ENCODE data around the gene NTRK2.

DNA sequence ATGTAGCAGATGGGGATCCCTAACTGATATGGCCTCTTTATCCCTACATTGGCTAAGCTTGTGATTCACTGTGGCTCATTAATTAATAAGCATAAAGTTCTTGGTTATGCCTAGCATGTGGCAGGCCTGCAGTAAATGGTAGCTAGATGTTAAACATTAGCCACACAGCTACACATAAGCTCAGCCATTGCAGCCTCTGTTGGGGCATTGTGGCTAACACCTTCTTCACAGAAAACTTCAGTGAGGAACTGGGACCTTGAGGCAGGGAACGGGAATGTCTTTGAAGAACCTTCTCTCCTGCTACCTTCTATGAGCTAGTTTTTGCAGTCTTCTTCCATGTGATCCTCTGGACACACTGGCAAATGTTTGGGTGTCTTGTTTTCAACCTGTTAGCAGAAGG is 338.2 kb downstream of the NTRK2 start:
- TF ChIP-seq POLR2A (IDR thresholded peaks at IDR 0.05): no peak
- TF ChIP-seq, protein P1, sequence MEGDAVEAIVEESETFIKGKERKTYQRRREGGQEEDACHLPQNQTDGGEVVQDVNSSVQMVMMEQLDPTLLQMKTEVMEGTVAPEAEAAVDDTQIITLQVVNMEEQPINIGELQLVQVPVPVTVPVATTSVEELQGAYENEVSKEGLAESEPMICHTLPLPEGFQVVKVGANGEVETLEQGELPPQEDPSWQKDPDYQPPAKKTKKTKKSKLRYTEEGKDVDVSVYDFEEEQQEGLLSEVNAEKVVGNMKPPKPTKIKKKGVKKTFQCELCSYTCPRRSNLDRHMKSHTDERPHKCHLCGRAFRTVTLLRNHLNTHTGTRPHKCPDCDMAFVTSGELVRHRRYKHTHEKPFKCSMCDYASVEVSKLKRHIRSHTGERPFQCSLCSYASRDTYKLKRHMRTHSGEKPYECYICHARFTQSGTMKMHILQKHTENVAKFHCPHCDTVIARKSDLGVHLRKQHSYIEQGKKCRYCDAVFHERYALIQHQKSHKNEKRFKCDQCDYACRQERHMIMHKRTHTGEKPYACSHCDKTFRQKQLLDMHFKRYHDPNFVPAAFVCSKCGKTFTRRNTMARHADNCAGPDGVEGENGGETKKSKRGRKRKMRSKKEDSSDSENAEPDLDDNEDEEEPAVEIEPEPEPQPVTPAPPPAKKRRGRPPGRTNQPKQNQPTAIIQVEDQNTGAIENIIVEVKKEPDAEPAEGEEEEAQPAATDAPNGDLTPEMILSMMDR (IDR thresholded peaks at IDR 0.05): no peak
